Tibial nerve (tissue), 4 donors: ENCODE results near the gene KIF21A.

Experiments
- CTCF ChIP-seq, 5 experiments: fragments of 200-600 bp in 3 of 5; fragments of 450-650 bp in 2 of 5; sonication (generic) in 3 of 5; IDR thresholded peaks; one replicate each; pipeline ENCODE4 v1.5.1; 2016 to 2019; ENCODE audit warnings: antibody characterized with exemption in 5 of 5, mild to moderate bottlenecking in 3 of 5, moderate library complexity in 2 of 5
- EP300 ChIP-seq, 2 donors: sonication (generic); formaldehyde crosslinking; IDR thresholded peaks; one replicate each; pipeline ENCODE4 v1.6.1; 2017; ENCODE audit warnings: antibody characterized with exemption in 2 of 2, mild to moderate bottlenecking in 1 of 2
- POLR2A ChIP-seq, 2 donors: fragments of 450-650 bp; IDR thresholded peaks; one replicate each; pipeline ENCODE4 v1.6.1; 2017; ENCODE audit warnings: antibody characterized with exemption in 2 of 2, mild to moderate bottlenecking in 2 of 2, moderate library complexity in 2 of 2

GRCh38 chr12:39309516-39309915 lies 133.4 kb downstream of the KIF21A start:
- no peak for TF ChIP-seq CTCF (IDR thresholded peaks at IDR 0.05)
- no peak for TF ChIP-seq POLR2A (IDR thresholded peaks at IDR 0.05)
- no peak for TF ChIP-seq EP300 (IDR thresholded peaks at IDR 0.05)
